Smooth muscle cell (in vitro differentiated cells): ENCODE results near the gene RIPK4. TPM values are rescaled to one million over a fixed set of nuclear protein-coding genes. Genes with fewer than 3 reads are reported as not detected.

Experiments used
- DNase-seq: peaks from one replicate; lab custom pipeline; 2025; ENCODE audit not compliant: unreplicated experiment; lab: John Stamatoyannopoulos, UW
- H2AFZ ChIP-seq: fragments of 200-600 bp; sonication (generic); 2 replicates; pipeline ENCODE4 v1.6.0; 2016; ENCODE audit warnings: antibody characterized with exemption, low read depth, mild to moderate bottlenecking
- H3F3A ChIP-seq: fragments of 200-600 bp; sonication (generic); 2 replicates; pipeline ENCODE4 v1.6.0; 2017; ENCODE audit warnings: antibody characterized with exemption, low read depth
- H3K27ac ChIP-seq: fragments of 200-600 bp; sonication (generic); 2 replicates; pipeline ENCODE4 v1.5.1; 2016; ENCODE audit warnings: low read depth, mild to moderate bottlenecking
- H3K27me3 ChIP-seq: fragments of 200-600 bp; sonication (generic); 2 replicates; pipeline ENCODE4 v1.6.1; 2016; ENCODE audit warnings: low read depth, mild to moderate bottlenecking
- H3K36me3 ChIP-seq: fragments of 200-600 bp; sonication (generic); 2 replicates; pipeline ENCODE4 v1.5.1; 2016; ENCODE audit warnings: low read depth
- H3K4me1 ChIP-seq: fragments of 200-600 bp; sonication (generic); 2 replicates; pipeline ENCODE4 v1.5.1; 2016; ENCODE audit warnings: low read depth
- H3K4me2 ChIP-seq: fragments of 200-600 bp; sonication (generic); 2 replicates; pipeline ENCODE4 v1.6.0; 2016; ENCODE audit warnings: mild to moderate bottlenecking
- H3K4me3 ChIP-seq: fragments of 200-600 bp; sonication (generic); 2 replicates; pipeline ENCODE4 v1.5.1; 2016; ENCODE audit warnings: mild to moderate bottlenecking
- H3K79me2 ChIP-seq: fragments of 200-600 bp; sonication (generic); 2 replicates; pipeline ENCODE4 v1.6.0; 2016; ENCODE audit warnings: low read depth, mild to moderate bottlenecking
- H3K9ac ChIP-seq: fragments of 200-600 bp; sonication (generic); 2 replicates; pipeline ENCODE4 v1.6.0; 2016; ENCODE audit warnings: low read depth
- H3K9me3 ChIP-seq: fragments of 200-600 bp; sonication (generic); replicated peaks from 2 replicates; pipeline ENCODE4 v1.5.1; 2016; ENCODE audit warnings: low read depth
- H4K20me1 ChIP-seq: fragments of 200-600 bp; sonication (generic); 2 replicates; pipeline ENCODE4 v1.6.0; 2016; ENCODE audit warnings: low read depth
- CTCF ChIP-seq: fragments of 200-600 bp; sonication (generic); IDR thresholded peaks from 2 replicates; pipeline ENCODE4 v1.5.1; 2017; ENCODE audit warnings: borderline replicate concordance, mild to moderate bottlenecking, antibody characterized with exemption; ENCODE audit not compliant: insufficient read depth, poor library complexity, severe bottlenecking
- WGBS: methylation state at CpG from one replicate; pipeline ENCODE4 v1.1.7; 2016; ENCODE audit warnings: low lambda C conversion rate; 5-methylcytosine and 5-hydroxymethylcytosine counted together
- polyA plus RNA-seq: library from polyadenylated mRNA; unstranded; fragments of >200 nt; fragmentation: Nextera tagmentation; extraction: Ambion mirVana; gene quantifications from 2 replicates; pipeline ENCODE4 v1.2.1, GENCODE V29; 2016
- total RNA-seq: library from RNA; depleted of rRNA; stranded (reverse); fragments of >200 nt; gene quantifications from 2 replicates; pipeline ENCODE4 v1.2.3, GENCODE V29; 2014

The RIPK4 gene
- total and polyA plus RNA-seq, 2 experiments from 2014 or later = 1.1 to 3.7 TPM

GRCh38 chr21:41726970-41727783 lies 39.7 kb downstream of the RIPK4 start:
- Histone ChIP-seq H3K27me3 (no peaks in the 10 kb centered on the region), H3K79me2 (no peaks in the 10 kb centered on the region), H3K4me3 (no peak overlapping the region), H2AFZ (peak overlapping the region; percentile 46), H3F3A (no peaks in the 10 kb centered on the region), H4K20me1 (no peaks in the 10 kb centered on the region), H3K36me3 (no peaks in the 10 kb centered on the region), H3K4me2 (peak overlapping the region; percentile 73), H3K9me3 (no peaks in the 10 kb centered on the region), H3K9ac (peak overlapping the region; percentile 76), H3K27ac (peak overlapping the region; percentile 95), H3K4me1 (peaks cover 10% of the 10 kb centered on the region)
- TF ChIP-seq CTCF = no peak
- no peak for DNase-seq
- WGBS = 37% methylated on average over 20 of the region's 24 CpGs

- no peak for TF ChIP-seq CTCF
Observed at GRCh38 chr21:41726630-41726969, 40.3 kb downstream of the RIPK4 start.

GRCh38 chr21:41726058-41726558 lies 40.7 kb downstream of the RIPK4 start:
- TF ChIP-seq CTCF = no peak
- H3F3A ChIP-seq = no peaks in the 10 kb centered on the region
- H3K4me3 ChIP-seq = no peak overlapping the region
- 49% methylated on average over 14 of the region's 19 CpGs for WGBS
- no peaks in the 10 kb centered on the region for H3K27me3 ChIP-seq
- H3K27ac ChIP-seq = peak overlapping the region; percentile 95
- no peak for DNase-seq
- no peak overlapping the region for H3K9ac ChIP-seq
- no peaks in the 10 kb centered on the region for H3K79me2 ChIP-seq
- H3K4me1 ChIP-seq = peaks cover 10% of the 10 kb centered on the region
- no peaks in the 10 kb centered on the region for H4K20me1 ChIP-seq
- H3K9me3 ChIP-seq = no peaks in the 10 kb centered on the region
- H3K36me3 ChIP-seq = no peaks in the 10 kb centered on the region
- H3K4me2 ChIP-seq = peak overlapping the region; percentile 51
- H2AFZ ChIP-seq = peak overlapping the region; percentile 41

More at GRCh38 chr21:41726630-41726969, 40.3 kb downstream of the RIPK4 start:
- H3K27ac ChIP-seq = peak overlapping the region; percentile 95
- no peaks in the 10 kb centered on the region for H3K27me3 ChIP-seq
- H3K79me2 ChIP-seq = no peaks in the 10 kb centered on the region
- H3K4me2 ChIP-seq = peak overlapping the region; percentile 46
- no peak overlapping the region for H2AFZ ChIP-seq
- no peaks in the 10 kb centered on the region for H3K9me3 ChIP-seq
- H4K20me1 ChIP-seq = no peaks in the 10 kb centered on the region
- DNase-seq = no peak
- no peaks in the 10 kb centered on the region for H3F3A ChIP-seq
- H3K4me3 ChIP-seq = no peak overlapping the region
- WGBS = 81% methylated on average over 9 of the region's 9 CpGs
- no peaks in the 10 kb centered on the region for H3K36me3 ChIP-seq
- H3K4me1 ChIP-seq = peaks cover 10% of the 10 kb centered on the region
- peak overlapping the region; percentile 15 for H3K9ac ChIP-seq
